PC-3 (cell line): ENCODE data around the gene ACTMAP. TPM values are rescaled to one million over a fixed set of nuclear protein-coding genes. Genes with fewer than 3 reads are reported as not detected.

Experiments
- ATAC-seq: fragments of 200-7000 bp; cut with Tn5 transposase; 2 replicates; pipeline ENCODE4 v1.9.1; 2020; ENCODE audit warnings: mild to moderate bottlenecking, moderate library complexity
- BruUV-seq: library from RNA; stranded (reverse); fragments of 400-500 nt; replicated peaks from 2 replicates; lab custom pipeline; 2021; lab: Mats Ljungman, UMichigan
- CTCF ChIA-PET: fragments of 300-600 bp; sonication (Branson Sonifier 250); formaldehyde crosslinking; loops from one replicate; lab custom pipeline; 2022; ENCODE audit warnings: antibody characterized with exemption; lab: Charles Lee
- POLR2A ChIA-PET: fragments of 300-600 bp; sonication (Branson Sonifier 250); formaldehyde crosslinking; loops from one replicate; lab custom pipeline; 2022; ENCODE audit warnings: antibody characterized with exemption; ENCODE audit not compliant: unreplicated experiment; lab: Charles Lee
- DNase-seq: peaks from one replicate; pipeline ENCODE4 v3.0.0-alpha.2; 2015
- H2AFZ ChIP-seq: fragments of 300-600 bp; sonication (generic); 2 replicates; pipeline ENCODE4 v1.6.0; 2016; ENCODE audit warnings: antibody characterized with exemption, low read length
- H3F3A ChIP-seq: fragments of 300-600 bp; sonication (generic); one replicate; pipeline ENCODE4 v1.6.0; 2017; ENCODE audit warnings: antibody characterized with exemption, low read length, control low read depth, mild to moderate bottlenecking; ENCODE audit not compliant: unreplicated experiment
- H3K27ac ChIP-seq: fragments of 300-600 bp; sonication (generic); 2 replicates; pipeline ENCODE4 v1.5.1; 2016; ENCODE audit warnings: mild to moderate bottlenecking, low read length
- H3K27me3 ChIP-seq: fragments of 300-600 bp; sonication (generic); 2 replicates; pipeline ENCODE4 v1.6.1; 2016; ENCODE audit warnings: low read length, mixed read lengths
- H3K36me3 ChIP-seq: fragments of 300-600 bp; sonication (generic); 2 replicates; pipeline ENCODE4 v1.6.1; 2016; ENCODE audit warnings: low read depth, mixed run types, low read length, mixed read lengths
- H3K4me1 ChIP-seq: fragments of 300-600 bp; sonication (generic); 2 replicates; pipeline ENCODE4 v1.5.1; 2016; ENCODE audit warnings: low read length; ENCODE audit not compliant: insufficient read depth
- H3K4me2 ChIP-seq: fragments of 300-600 bp; sonication (generic); 2 replicates; pipeline ENCODE4 v1.6.0; 2016; ENCODE audit warnings: low read length
- H3K4me3 ChIP-seq: fragments of 300-600 bp; sonication (generic); 2 replicates; pipeline ENCODE4 v1.5.1; 2016; ENCODE audit warnings: mild to moderate bottlenecking, low read length, mixed read lengths
- H3K79me2 ChIP-seq: fragments of 300-600 bp; sonication (generic); 2 replicates; pipeline ENCODE4 v1.6.1; 2017; ENCODE audit warnings: low read length, mixed read lengths
- H3K9ac ChIP-seq: fragments of 300-600 bp; sonication (generic); 2 replicates; pipeline ENCODE4 v1.6.0; 2016; ENCODE audit warnings: mild to moderate bottlenecking, low read length
- H3K9me2 ChIP-seq: fragments of 300-600 bp; sonication (generic); replicated peaks from 2 replicates; pipeline ENCODE4 v1.6.1; 2016; ENCODE audit warnings: mixed run types, low read length, mixed read lengths
- H3K9me3 ChIP-seq: fragments of 300-600 bp; sonication (generic); 2 replicates; pipeline ENCODE4 v1.6.1; 2016; ENCODE audit warnings: low read length, mixed read lengths
- H4K20me1 ChIP-seq: fragments of 300-600 bp; sonication (generic); 2 replicates; pipeline ENCODE4 v1.6.1; 2016; ENCODE audit warnings: low read length, mixed read lengths
- EZH2 ChIP-seq: fragments of 300-600 bp; sonication (generic); IDR thresholded peaks from one replicate; pipeline ENCODE4 v1.6.1; 2017; ENCODE audit warnings: antibody characterized with exemption, mild to moderate bottlenecking, low read length; ENCODE audit not compliant: unreplicated experiment
- EZH2phosphoT487 ChIP-seq: fragments of 300-600 bp; sonication (generic); IDR thresholded peaks from 2 replicates; pipeline ENCODE4 v1.6.1; 2018; ENCODE audit warnings: mild to moderate bottlenecking, antibody characterized with exemption, low read length, borderline replicate concordance
- intact Hi-C: fragments of 100-400 bp; cut with micrococcal nuclease; formaldehyde crosslinking; loops from 2 replicates; pipeline ENCODE4 v1.9.0; 2023
- total RNA-seq: library from RNA; depleted of rRNA; stranded (reverse); fragments of >200 nt; gene quantifications from 2 replicates; pipeline ENCODE4 v1.2.3, GENCODE V29; 2014
- TF ChIP-seq, protein P1 (sequence below): fragments of 300-600 bp; sonication (generic); conservative IDR thresholded peaks from 2 replicates; pipeline ENCODE4 v1.5.1; 2017; ENCODE audit warnings: antibody characterized with exemption, low read depth, mild to moderate bottlenecking, low read length

The ACTMAP gene
- total RNA-seq, 1 experiment from 2014 or later, result 0.40 TPM

DNA sequence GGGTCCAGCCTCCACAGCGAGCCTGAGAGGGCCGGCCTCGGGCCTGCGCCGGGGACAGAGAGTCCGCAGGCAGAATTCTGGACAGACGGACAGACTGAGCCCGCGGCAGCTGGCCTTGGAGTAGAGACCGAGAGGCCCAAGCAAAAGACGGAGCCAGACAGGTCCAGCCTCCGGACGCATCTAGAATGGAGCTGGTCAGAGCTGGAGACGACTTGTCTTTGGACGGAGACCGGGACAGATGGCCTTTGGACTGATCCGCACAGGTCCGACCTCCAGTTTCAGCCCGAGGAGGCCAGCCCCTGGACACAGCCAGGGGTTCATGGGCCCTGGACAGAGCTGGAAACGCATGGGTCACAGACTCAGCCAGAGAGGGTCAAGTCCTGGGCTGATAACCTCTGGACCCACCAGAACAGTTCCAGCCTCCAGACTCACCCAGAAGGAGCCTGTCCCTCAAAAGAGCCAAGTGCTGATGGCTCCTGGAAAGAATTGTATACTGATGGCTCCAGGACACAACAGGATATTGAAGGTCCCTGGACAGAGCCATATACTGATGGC lies 32.9 kb downstream of the ACTMAP start:
- POLR2A ChIA-PET, result interaction anchor here (0.5 kb wide), 1 partner anchor 251 kb away, joined by 4 read pairs; no protein-coding TSS in a partner anchor
- peak overlapping the region; percentile 100 for H3K27ac ChIP-seq
- TSS peak; percentile 60 for BruUV-seq
- peak overlapping the region; percentile 99 for H3K4me3 ChIP-seq
- H3K9me3 ChIP-seq, result no peaks in the 10 kb centered on the region
- H3K36me3 ChIP-seq, result no peaks in the 10 kb centered on the region
- H3K9ac ChIP-seq, result peak overlapping the region; percentile 99
- H3K4me2 ChIP-seq, result peak overlapping the region; percentile 95
- H4K20me1 ChIP-seq, result peaks cover 23% of the 10 kb centered on the region
- ATAC-seq, result no peak
- intact Hi-C loops, result loop anchor here (2.0 to 5.0 kb wide), 2 partner anchors 33 to 55 kb away; partner anchors contain the start of genes ACTMAP and SNRPA
- H3K4me1 ChIP-seq, result peaks cover 33% of the 10 kb centered on the region
- TF ChIP-seq EZH2phosphoT487 (no peak), EZH2 (no peak)
- TF ChIP-seq, protein P1, sequence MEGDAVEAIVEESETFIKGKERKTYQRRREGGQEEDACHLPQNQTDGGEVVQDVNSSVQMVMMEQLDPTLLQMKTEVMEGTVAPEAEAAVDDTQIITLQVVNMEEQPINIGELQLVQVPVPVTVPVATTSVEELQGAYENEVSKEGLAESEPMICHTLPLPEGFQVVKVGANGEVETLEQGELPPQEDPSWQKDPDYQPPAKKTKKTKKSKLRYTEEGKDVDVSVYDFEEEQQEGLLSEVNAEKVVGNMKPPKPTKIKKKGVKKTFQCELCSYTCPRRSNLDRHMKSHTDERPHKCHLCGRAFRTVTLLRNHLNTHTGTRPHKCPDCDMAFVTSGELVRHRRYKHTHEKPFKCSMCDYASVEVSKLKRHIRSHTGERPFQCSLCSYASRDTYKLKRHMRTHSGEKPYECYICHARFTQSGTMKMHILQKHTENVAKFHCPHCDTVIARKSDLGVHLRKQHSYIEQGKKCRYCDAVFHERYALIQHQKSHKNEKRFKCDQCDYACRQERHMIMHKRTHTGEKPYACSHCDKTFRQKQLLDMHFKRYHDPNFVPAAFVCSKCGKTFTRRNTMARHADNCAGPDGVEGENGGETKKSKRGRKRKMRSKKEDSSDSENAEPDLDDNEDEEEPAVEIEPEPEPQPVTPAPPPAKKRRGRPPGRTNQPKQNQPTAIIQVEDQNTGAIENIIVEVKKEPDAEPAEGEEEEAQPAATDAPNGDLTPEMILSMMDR, result no peak
- no peaks in the 10 kb centered on the region for H3F3A ChIP-seq
- no peak overlapping the region for H2AFZ ChIP-seq
- H3K9me2 ChIP-seq, result no peaks in the 10 kb centered on the region
- H3K79me2 ChIP-seq, result peaks cover 53% of the 10 kb centered on the region
- CTCF ChIA-PET, result interaction anchor here (0.5 kb wide), 1 partner anchor 35 kb away, joined by 6 read pairs; no protein-coding TSS in a partner anchor
- DNase-seq, result no peak
- H3K27me3 ChIP-seq, result no peaks in the 10 kb centered on the region

DNA sequence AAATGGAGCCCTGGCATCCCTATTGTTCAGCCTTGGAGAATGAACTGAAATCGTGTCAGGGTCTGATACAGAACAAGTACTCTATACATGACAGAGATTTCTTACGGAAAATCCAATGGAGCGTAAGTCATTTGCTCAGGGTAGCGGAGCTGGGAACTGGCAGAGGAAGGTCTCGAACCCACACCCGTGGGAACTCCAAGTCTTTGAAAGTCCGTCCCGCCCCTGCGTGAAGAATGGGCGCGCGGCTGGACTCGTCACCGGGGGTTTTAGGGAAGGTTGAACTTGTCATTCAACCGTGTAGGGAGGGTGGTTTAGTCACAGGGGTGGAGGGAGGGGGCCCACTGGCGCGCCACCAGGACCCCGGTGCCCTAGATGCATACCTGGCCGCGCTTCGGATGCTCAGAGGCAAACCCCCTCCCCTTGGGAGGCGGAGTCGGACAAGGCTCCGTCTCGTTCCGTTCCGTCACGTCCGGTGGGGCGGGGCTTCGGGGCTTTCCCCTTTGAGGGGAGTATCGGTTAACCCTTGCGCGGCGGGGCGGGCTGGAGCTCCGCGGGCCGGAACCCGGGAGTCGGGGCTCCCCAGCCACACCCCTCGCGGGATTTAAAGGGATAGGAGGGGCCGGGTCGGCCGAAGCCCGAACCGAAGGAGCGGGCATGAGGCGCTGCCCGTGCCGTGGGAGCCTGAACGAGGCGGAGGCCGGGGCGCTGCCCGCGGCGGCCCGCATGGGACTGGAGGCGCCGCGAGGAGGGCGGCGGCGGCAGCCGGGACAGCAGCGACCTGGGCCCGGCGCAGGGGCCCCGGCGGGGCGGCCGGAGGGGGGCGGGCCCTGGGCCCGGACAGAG lies 33.6 kb downstream of the ACTMAP start, which contains the start of the genes COQ8B and ITPKC:
Gene COQ8B (minus strand): TSS at position 405 of the 843 bp plus-strand sequence. CDS start 2,254 bp downstream, outside the sequence.
Gene ITPKC (plus strand): TSS at position 631 of the 843 bp plus-strand sequence. CDS start 24 bp downstream, at position 655.
- Histone ChIP-seq H4K20me1 (peaks cover 23% of the 10 kb centered on the region), H3K9me2 (no peaks in the 10 kb centered on the region), H3F3A (no peaks in the 10 kb centered on the region), H3K9me3 (no peaks in the 10 kb centered on the region), H3K36me3 (no peaks in the 10 kb centered on the region), H3K79me2 (peaks cover 46% of the 10 kb centered on the region), H3K4me2 (peak within 1 kb of the TSS; percentile 95), H3K27me3 (no peaks in the 10 kb centered on the region), H3K4me3 (peak within 1 kb of the TSS; percentile 99), H2AFZ (no peak within 1 kb of the TSS), H3K27ac (peak within 1 kb of the TSS; percentile 100), H3K9ac (peak within 1 kb of the TSS; percentile 99), H3K4me1 (peaks cover 26% of the 10 kb centered on the region)
- ATAC-seq, result peak; percentile 37
- BruUV-seq, result TSS peak; percentile 83
- DNase-seq, result peak; percentile 97
- CTCF ChIA-PET, result interaction anchor here (0.5 to 0.6 kb wide), 2 partner anchors 35 to 36 kb away, joined by 3 to 6 read pairs; no protein-coding TSS in a partner anchor
- intact Hi-C loops, result loop anchor here (2.0 to 5.0 kb wide), 2 partner anchors 34 to 54 kb away; partner anchors contain the start of genes ACTMAP and SNRPA
- TF ChIP-seq EZH2, result no peak
- TF ChIP-seq EZH2phosphoT487, result no peak
- TF ChIP-seq, protein P1, result no peak
- POLR2A ChIA-PET, result interaction anchor here (0.5 kb wide), 1 partner anchor 251 kb away, joined by 4 read pairs; no protein-coding TSS in a partner anchor
